C4-2B (cell line): ENCODE data around the gene GLB1L2.

Experiments used
- ZFX ChIP-seq: fragments of 450-650 bp; IDR thresholded peaks from 2 replicates; pipeline ENCODE4 v1.6.1; 2017
- TF ChIP-seq, protein P1 (sequence below): fragments of 450-650 bp; conservative IDR thresholded peaks from 2 replicates; pipeline ENCODE4 v1.5.1; 2017; ENCODE audit warnings: mild to moderate bottlenecking

- TF ChIP-seq, protein P1, sequence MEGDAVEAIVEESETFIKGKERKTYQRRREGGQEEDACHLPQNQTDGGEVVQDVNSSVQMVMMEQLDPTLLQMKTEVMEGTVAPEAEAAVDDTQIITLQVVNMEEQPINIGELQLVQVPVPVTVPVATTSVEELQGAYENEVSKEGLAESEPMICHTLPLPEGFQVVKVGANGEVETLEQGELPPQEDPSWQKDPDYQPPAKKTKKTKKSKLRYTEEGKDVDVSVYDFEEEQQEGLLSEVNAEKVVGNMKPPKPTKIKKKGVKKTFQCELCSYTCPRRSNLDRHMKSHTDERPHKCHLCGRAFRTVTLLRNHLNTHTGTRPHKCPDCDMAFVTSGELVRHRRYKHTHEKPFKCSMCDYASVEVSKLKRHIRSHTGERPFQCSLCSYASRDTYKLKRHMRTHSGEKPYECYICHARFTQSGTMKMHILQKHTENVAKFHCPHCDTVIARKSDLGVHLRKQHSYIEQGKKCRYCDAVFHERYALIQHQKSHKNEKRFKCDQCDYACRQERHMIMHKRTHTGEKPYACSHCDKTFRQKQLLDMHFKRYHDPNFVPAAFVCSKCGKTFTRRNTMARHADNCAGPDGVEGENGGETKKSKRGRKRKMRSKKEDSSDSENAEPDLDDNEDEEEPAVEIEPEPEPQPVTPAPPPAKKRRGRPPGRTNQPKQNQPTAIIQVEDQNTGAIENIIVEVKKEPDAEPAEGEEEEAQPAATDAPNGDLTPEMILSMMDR = no peak
- no peak for TF ChIP-seq ZFX
These were observed 84.9 kb downstream of the GLB1L2 start for GRCh38 chr11:134416726-134417125.
